IPS-18c (cell line): ENCODE data around the gene BST2.
"Not testable (repeated sequence)": the region's sequence is repeated elsewhere in the genome, so short reads cannot be mapped to it uniquely, and the experiment has no call there.

ENCODE experiments used
- H3K4me3 ChIP-seq: 2 replicates; pipeline ENCODE4 v1.7.0; 2013; ENCODE audit warnings: low read depth, mild to moderate bottlenecking, low read length, moderate library complexity; ENCODE audit not compliant: insufficient read depth
- H3K9me3 ChIP-seq: one replicate; pipeline ENCODE4 v1.6.1; 2013; ENCODE audit warnings: mild to moderate bottlenecking, low read length, moderate library complexity; ENCODE audit not compliant: control insufficient read depth, insufficient read depth

Gene BST2

GRCh38 chr19:17363852-17364605 is 41.4 kb downstream of the BST2 start:
- H3K4me3 ChIP-seq, H3K9me3 ChIP-seq: not testable (repeated sequence)

- Histone ChIP-seq H3K9me3 (no peaks in the 10 kb centered on the region), H3K4me3 (no peak overlapping the region)
Observed at GRCh38 chr19:17359905-17360800, 45.3 kb downstream of the BST2 start.

- H3K9me3 ChIP-seq: no peaks in the 10 kb centered on the region
- H3K4me3 ChIP-seq: no peak overlapping the region
Observed at GRCh38 chr19:17358395-17358794, 47.0 kb downstream of the BST2 start.

GRCh38 chr19:17357724-17358123 is 47.7 kb downstream of the BST2 start:
- Histone ChIP-seq H3K4me3 (no peak overlapping the region), H3K9me3 (no peaks in the 10 kb centered on the region)

GRCh38 chr19:17357078-17357666 is 48.3 kb downstream of the BST2 start:
- Histone ChIP-seq H3K9me3 (no peaks in the 10 kb centered on the region), H3K4me3 (no peak overlapping the region)

GRCh38 chr19:17353386-17353785 is 52.0 kb downstream of the BST2 start:
- Histone ChIP-seq H3K9me3 (no peaks in the 10 kb centered on the region), H3K4me3 (no peak overlapping the region)
